ENCODE measurements around the gene STK32C.
"Not testable (repeated sequence)": the region's sequence is repeated elsewhere in the genome, so short reads cannot be mapped to it uniquely, and the experiment has no call there.

The STK32C gene

GRCh38 chr10:132160834-132161622 lies 146.7 kb downstream of the STK32C start:
- H3K4me3 Mint-ChIP-seq, result peak overlapping the region; percentile 29
- H3K36me3 Mint-ChIP-seq (ENCODE audit: low read depth); DNase-seq (ENCODE audit: low spot score); H3K27me3 Mint-ChIP-seq (ENCODE audit: low read depth); H3K9me3 Mint-ChIP-seq: not testable (repeated sequence)
- H3K4me1 Mint-ChIP-seq (ENCODE audit: low read depth), result peaks cover 31% of the 10 kb centered on the region
- H3K27ac Mint-ChIP-seq, result peak overlapping the region; percentile 93

- not testable (repeated sequence) for H3K27me3 Mint-ChIP-seq (ENCODE audit: low read depth); H3K36me3 Mint-ChIP-seq (ENCODE audit: low read depth); DNase-seq (ENCODE audit: low spot score); H3K4me3 Mint-ChIP-seq; H3K9me3 Mint-ChIP-seq
- peaks cover 30% of the 10 kb centered on the region for H3K4me1 Mint-ChIP-seq (ENCODE audit: low read depth)
- H3K27ac Mint-ChIP-seq, result peak overlapping the region; percentile 98
Measured at GRCh38 chr10:132160231-132160630, 147.5 kb downstream of the STK32C start.

- Mint-ChIP-seq H3K27ac (peak overlapping the region; percentile 98), H3K4me1 (ENCODE audit: low read depth) (peaks cover 30% of the 10 kb centered on the region), H3K4me3 (peak overlapping the region; percentile 73)
- not testable (repeated sequence) for H3K27me3 Mint-ChIP-seq (ENCODE audit: low read depth); H3K9me3 Mint-ChIP-seq; H3K36me3 Mint-ChIP-seq (ENCODE audit: low read depth)
- DNase-seq (ENCODE audit: low spot score), result peak; percentile 36
Measured at GRCh38 chr10:132159302-132160230, 148.2 kb downstream of the STK32C start.

GRCh38 chr10:132158823-132159222 lies 148.9 kb downstream of the STK32C start:
- peak; percentile 30 for DNase-seq (ENCODE audit: low spot score)
- Mint-ChIP-seq H3K27ac (peak overlapping the region; percentile 98), H3K9me3 (no peaks in the 10 kb centered on the region), H3K36me3 (ENCODE audit: low read depth) (peaks cover 1% of the 10 kb centered on the region), H3K4me3 (peak overlapping the region; percentile 73), H3K4me1 (ENCODE audit: low read depth) (peaks cover 29% of the 10 kb centered on the region), H3K27me3 (ENCODE audit: low read depth) (no peaks in the 10 kb centered on the region)

- DNase-seq (ENCODE audit: low spot score), result peak; percentile 45
- H3K36me3 Mint-ChIP-seq (ENCODE audit: low read depth), result peaks cover 1% of the 10 kb centered on the region
- no peaks in the 10 kb centered on the region for H3K9me3 Mint-ChIP-seq
- peaks cover 24% of the 10 kb centered on the region for H3K4me1 Mint-ChIP-seq (ENCODE audit: low read depth)
- no peak overlapping the region for H3K4me3 Mint-ChIP-seq
- H3K27ac Mint-ChIP-seq, result peak overlapping the region; percentile 87
- no peaks in the 10 kb centered on the region for H3K27me3 Mint-ChIP-seq (ENCODE audit: low read depth)
Measured at GRCh38 chr10:132158122-132158741, 149.5 kb downstream of the STK32C start.

Data from T-helper 2 cell treated with Interferon-gamma antibody and Interleukin-4, amounts not matched to agents 5 μg/mL and 100 μg/mL, for 36 hours (primary cell).